ENCODE measurements around the gene PTPRM. TPM values are rescaled to one million over a fixed set of nuclear protein-coding genes. Genes with fewer than 3 reads are reported as not detected.

The PTPRM gene
- total and polyA plus RNA-seq, 9 donors: 45.6 to 82.0 (median 56.9) TPM

GRCh38 chr18:7813131-7813530 is 246.0 kb downstream of the PTPRM start:
- intact Hi-C loops (cut with DNase I): no loop called here
- no peak for DNase-seq
- TF ChIP-seq CTCF (IDR thresholded peaks at IDR 0.05) (no peak), EP300 (IDR thresholded peaks at IDR 0.05) (no peak), POLR2A (IDR thresholded peaks at IDR 0.05) (no peak)
- no peaks in the 10 kb centered on the region for H3K9me3 ChIP-seq
- H3K27me3 ChIP-seq: no peaks in the 10 kb centered on the region
- 92 to 95% (median 94%) methylated on average over 5 of the region's 5 CpGs for WGBS, 3 donors
- H3K4me1 ChIP-seq (ENCODE audit: insufficient read depth): peaks cover 2% of the 10 kb centered on the region
- no peak overlapping the region for H3K27ac ChIP-seq
- H3K36me3 ChIP-seq: no peaks in the 10 kb centered on the region
- no peak overlapping the region for H3K4me3 ChIP-seq

- H3K4me1 ChIP-seq (ENCODE audit: insufficient read depth): peaks cover 2% of the 10 kb centered on the region
- no peak for DNase-seq
- TF ChIP-seq EP300 (IDR thresholded peaks at IDR 0.05) (no peak), POLR2A (IDR thresholded peaks at IDR 0.05) (no peak), CTCF (IDR thresholded peaks at IDR 0.05) (no peak)
- WGBS, 3 donors: 94 to 98% (median 97%) methylated on average over 5 of the region's 5 CpGs
- H3K27ac ChIP-seq: no peak overlapping the region
- no peak overlapping the region for H3K4me3 ChIP-seq
- no peaks in the 10 kb centered on the region for H3K27me3 ChIP-seq
- intact Hi-C loops (cut with DNase I): no loop called here
- H3K9me3 ChIP-seq: no peaks in the 10 kb centered on the region
- H3K36me3 ChIP-seq: no peaks in the 10 kb centered on the region
Measured at GRCh38 chr18:7814754-7815315, 247.7 kb downstream of the PTPRM start.

GRCh38 chr18:7815787-7816186 is 248.7 kb downstream of the PTPRM start:
- WGBS, 3 donors: 92 to 99% (median 97%) methylated on average over 2 of the region's 2 CpGs
- DNase-seq: no peak
- intact Hi-C loops (cut with DNase I): no loop called here

GRCh38 chr18:7817575-7818230 is 250.6 kb downstream of the PTPRM start:
- DNase-seq: no peak
- intact Hi-C loops (cut with DNase I): no loop called here
- Histone ChIP-seq H3K27me3 (no peaks in the 10 kb centered on the region), H3K4me1 (ENCODE audit: insufficient read depth) (peaks cover 5% of the 10 kb centered on the region), H3K27ac (no peak overlapping the region), H3K36me3 (no peaks in the 10 kb centered on the region), H3K9me3 (no peaks in the 10 kb centered on the region), H3K4me3 (no peak overlapping the region)
- TF ChIP-seq EP300 (IDR thresholded peaks at IDR 0.05): no peak
- no peak for TF ChIP-seq CTCF (IDR thresholded peaks at IDR 0.05)
- no peak for TF ChIP-seq POLR2A (IDR thresholded peaks at IDR 0.05)
- 19 to 22% (median 22%) methylated on average over 8 of the region's 8 CpGs for WGBS, 3 donors

More at GRCh38 chr18:7815787-7816186, 248.7 kb downstream of the PTPRM start:
- Histone ChIP-seq H3K4me3 (no peak overlapping the region), H3K27ac (no peak overlapping the region), H3K27me3 (no peaks in the 10 kb centered on the region), H3K9me3 (no peaks in the 10 kb centered on the region), H3K36me3 (no peaks in the 10 kb centered on the region), H3K4me1 (ENCODE audit: insufficient read depth) (peaks cover 3% of the 10 kb centered on the region)
- TF ChIP-seq POLR2A (IDR thresholded peaks at IDR 0.05) (no peak), CTCF (IDR thresholded peaks at IDR 0.05) (no peak), EP300 (IDR thresholded peaks at IDR 0.05) (no peak)

Measured in ovary (tissue), 9 donors.